Left lung (tissue), 10 donors: ENCODE data around the gene AKAP7. TPM values are rescaled to one million over a fixed set of nuclear protein-coding genes. Genes with fewer than 3 reads are reported as not detected.
A peak's percentile ranks its signal among the peaks of the same experiment; 100 is the strongest.
"Not testable (repeated sequence)": the region's sequence is repeated elsewhere in the genome, so short reads cannot be mapped to it uniquely, and the experiment has no call there.

Source experiments
- ATAC-seq: fragments of 200-7000 bp; cut with Tn5 transposase; one replicate; pipeline ENCODE4 v1.9.1; 2020; ENCODE audit warnings: moderate library complexity
- DNase-seq, 4 donors: peaks; one replicate each; pipeline ENCODE4 v3.0.0-alpha.2; 2013 to 2020
- H3K27ac ChIP-seq, 2 donors: fragments of 200-600 bp; sonication (generic) in 1 of 2; one replicate each; pipeline versions ENCODE4 v1.5.0 to v1.8.0; 2020 to 2021
- H3K27me3 ChIP-seq, 2 donors: fragments of 200-600 bp; sonication (generic) in 1 of 2; one replicate each; pipeline versions ENCODE4 v1.5.0 to v1.8.0; 2020 to 2021
- H3K36me3 ChIP-seq, 2 donors: fragments of 200-600 bp; sonication (generic) in 1 of 2; one replicate each; pipeline versions ENCODE4 v1.5.0 to v1.8.0; 2020 to 2021
- H3K4me1 ChIP-seq, 2 donors: fragments of 200-600 bp; one replicate each; pipeline ENCODE4 v1.8.0; 2021
- H3K4me3 ChIP-seq, 2 donors: fragments of 200-600 bp; sonication (generic) in 1 of 2; one replicate each; pipeline versions ENCODE4 v1.5.0 to v1.8.0; 2020 to 2021; ENCODE audit warnings: mild to moderate bottlenecking in 1 of 2
- H3K9me3 ChIP-seq, 2 donors: fragments of 200-600 bp; sonication (generic) in 1 of 2; one replicate each; pipeline versions ENCODE4 v1.5.0 to v1.8.0; 2020 to 2021
- intact Hi-C, 2 donors: fragments of 100-400 bp; cut with DNase I; formaldehyde crosslinking; loops; one replicate each; pipeline versions ENCODE4 v1.11.2 to v1.14.2; 2022
- polyA plus RNA-seq, 6 donors: library from polyadenylated mRNA; unstranded; fragments of 120-200 nt; gene quantifications; one replicate each; pipeline ENCODE4 v1.2.1, GENCODE V29; 2013; ENCODE audit not compliant: insufficient read length in 6 of 6
- total RNA-seq, 2 donors: library from RNA; stranded (reverse); fragmentation: NEBNext Ultra II Directional; extraction: Animal tissue kit (Norgen Biotek cat#: 25700); gene quantifications; one replicate each; pipeline ENCODE4 v1.2.1, GENCODE V29; 2021
- TF ChIP-seq, protein P1 (sequence below), 2 donors: fragments of 200-600 bp; sonication (generic) in 1 of 2; IDR thresholded peaks; one replicate each; pipeline versions ENCODE4 v1.5.0 to v1.8.0; 2021; ENCODE audit warnings: antibody characterized with exemption in 2 of 2
- donor health status: DM: no; HTN: yes; CAD: no.
- donor health status: DM: no; HTN: no; CAD: no.

Gene AKAP7
- total and polyA plus RNA-seq, 8 donors, result 9.3 to 28.2 (median 21.2) TPM

DNA sequence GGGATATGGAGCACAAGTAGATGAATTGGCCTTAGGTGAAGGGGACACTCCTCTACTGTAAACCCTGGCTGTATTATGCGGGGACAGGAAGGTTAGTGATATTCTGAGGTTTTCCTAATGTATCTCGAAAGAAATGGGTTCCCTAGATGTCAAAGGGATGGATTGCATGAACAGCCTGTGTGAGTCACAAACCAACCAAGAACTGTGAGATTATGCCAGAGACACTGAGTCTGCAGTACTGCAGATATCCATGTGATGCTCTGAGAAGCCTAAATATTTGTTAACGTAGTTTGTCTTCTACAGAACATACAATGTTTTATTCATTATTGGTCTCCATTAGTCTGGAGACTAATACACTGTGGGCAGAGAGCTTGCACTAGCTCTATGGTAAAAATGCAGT, 182.2 kb downstream of the AKAP7 start:
- no peaks in the 10 kb centered on the region for H3K36me3 ChIP-seq
- DNase-seq (no peak), ATAC-seq (no peak)
- H3K4me3 ChIP-seq, result no peak overlapping the region
- peaks cover 0 to 15% of the 10 kb centered on the region in 2 donors for H3K9me3 ChIP-seq
- no peaks in the 10 kb centered on the region for H3K4me1 ChIP-seq
- no peak overlapping the region for H3K27ac ChIP-seq
- H3K27me3 ChIP-seq, result no peaks in the 10 kb centered on the region
- TF ChIP-seq, protein P1, sequence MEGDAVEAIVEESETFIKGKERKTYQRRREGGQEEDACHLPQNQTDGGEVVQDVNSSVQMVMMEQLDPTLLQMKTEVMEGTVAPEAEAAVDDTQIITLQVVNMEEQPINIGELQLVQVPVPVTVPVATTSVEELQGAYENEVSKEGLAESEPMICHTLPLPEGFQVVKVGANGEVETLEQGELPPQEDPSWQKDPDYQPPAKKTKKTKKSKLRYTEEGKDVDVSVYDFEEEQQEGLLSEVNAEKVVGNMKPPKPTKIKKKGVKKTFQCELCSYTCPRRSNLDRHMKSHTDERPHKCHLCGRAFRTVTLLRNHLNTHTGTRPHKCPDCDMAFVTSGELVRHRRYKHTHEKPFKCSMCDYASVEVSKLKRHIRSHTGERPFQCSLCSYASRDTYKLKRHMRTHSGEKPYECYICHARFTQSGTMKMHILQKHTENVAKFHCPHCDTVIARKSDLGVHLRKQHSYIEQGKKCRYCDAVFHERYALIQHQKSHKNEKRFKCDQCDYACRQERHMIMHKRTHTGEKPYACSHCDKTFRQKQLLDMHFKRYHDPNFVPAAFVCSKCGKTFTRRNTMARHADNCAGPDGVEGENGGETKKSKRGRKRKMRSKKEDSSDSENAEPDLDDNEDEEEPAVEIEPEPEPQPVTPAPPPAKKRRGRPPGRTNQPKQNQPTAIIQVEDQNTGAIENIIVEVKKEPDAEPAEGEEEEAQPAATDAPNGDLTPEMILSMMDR (IDR thresholded peaks at IDR 0.05), result no peak
- intact Hi-C loops, result no loop called here

GRCh38 chr6:131321589-131321988, 186.3 kb downstream of the AKAP7 start:
- Histone ChIP-seq H3K27ac (no peak overlapping the region), H3K9me3 (no peaks in the 10 kb centered on the region), H3K4me1 (no peaks in the 10 kb centered on the region), H3K27me3 (no peaks in the 10 kb centered on the region), H3K4me3 (no peak overlapping the region), H3K36me3 (no peaks in the 10 kb centered on the region)
- peak in 2 of 4 donors; percentile 26 to 36 for DNase-seq
- intact Hi-C loops, result no loop called here
- no peak for ATAC-seq
- TF ChIP-seq, protein P1 (IDR thresholded peaks at IDR 0.05), result no peak

- Histone ChIP-seq H3K9me3 (no peaks in the 10 kb centered on the region), H3K36me3 (no peaks in the 10 kb centered on the region), H3K27me3 (no peaks in the 10 kb centered on the region), H3K4me1 (no peaks in the 10 kb centered on the region), H3K27ac (no peak overlapping the region), H3K4me3 (no peak overlapping the region)
- TF ChIP-seq, protein P1 (IDR thresholded peaks at IDR 0.05), result no peak
- intact Hi-C loops, result no loop called here
- DNase-seq, result no peak
- ATAC-seq, result no peak
These were observed 186.9 kb downstream of the AKAP7 start for GRCh38 chr6:131322125-131322524.

DNA sequence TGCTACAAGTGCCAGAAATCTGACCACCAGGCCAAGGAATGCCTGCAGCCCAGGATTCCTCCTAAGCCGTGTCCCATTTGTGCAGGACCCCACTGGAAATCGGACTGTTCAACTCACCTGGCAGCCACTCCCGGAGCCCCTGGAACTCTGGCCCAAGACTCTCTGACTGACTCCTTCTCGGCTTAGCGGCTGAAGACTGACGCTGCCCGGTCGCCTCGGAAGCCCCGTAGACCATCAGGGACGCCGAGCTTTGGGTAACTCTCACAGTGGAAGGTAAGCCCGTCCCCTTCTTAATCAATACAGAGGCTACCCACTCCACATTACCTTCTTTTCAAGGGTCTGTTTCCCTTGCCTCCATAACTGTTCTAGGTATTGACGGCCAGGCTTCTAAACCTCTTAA, 190.4 kb downstream of the AKAP7 start:
- peak in 1 of 4 donors; percentile 64 for DNase-seq
- H3K9me3 ChIP-seq, ATAC-seq, H3K4me1 ChIP-seq, H3K27me3 ChIP-seq, intact Hi-C loops, H3K36me3 ChIP-seq: not testable (repeated sequence)
- peak overlapping the region in 1 of 2 donors; percentile 30 for H3K4me3 ChIP-seq
- H3K27ac ChIP-seq, result peak overlapping the region; percentile 53 to 61

- H3K9me3 ChIP-seq, DNase-seq, H3K36me3 ChIP-seq, ATAC-seq, H3K4me1 ChIP-seq, H3K27me3 ChIP-seq, intact Hi-C loops: not testable (repeated sequence)
- peak overlapping the region in 1 of 2 donors; percentile 12 for H3K4me3 ChIP-seq
- peak overlapping the region in 1 of 2 donors; percentile 51 for H3K27ac ChIP-seq
These were observed 193.5 kb downstream of the AKAP7 start for GRCh38 chr6:131328727-131329126.

DNA sequence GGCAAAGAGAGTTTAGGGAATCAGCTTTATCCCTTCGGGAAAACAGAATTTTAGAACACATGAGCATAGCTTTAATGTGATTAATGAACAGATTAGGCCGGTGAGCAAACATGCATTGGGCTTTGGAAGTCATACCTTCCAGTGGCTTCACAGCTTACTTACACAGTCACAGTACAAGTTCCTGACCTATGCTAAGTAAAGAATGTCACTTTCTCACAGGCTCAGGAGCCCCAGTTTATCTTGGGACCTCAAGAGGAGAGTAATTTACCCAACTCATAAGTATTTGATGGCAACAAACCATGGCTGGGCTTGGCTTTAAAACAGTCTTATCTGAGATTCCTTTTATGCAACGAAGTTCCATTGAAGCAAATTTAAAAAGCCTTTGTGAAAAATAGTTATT, 195.9 kb downstream of the AKAP7 start:
- no peaks in the 10 kb centered on the region for H3K36me3 ChIP-seq
- peaks cover 0 to 3% of the 10 kb centered on the region in 2 donors for H3K4me1 ChIP-seq
- H3K4me3 ChIP-seq, result no peak overlapping the region
- TF ChIP-seq, protein P1 (IDR thresholded peaks at IDR 0.05), result no peak
- H3K27me3 ChIP-seq, result no peaks in the 10 kb centered on the region
- H3K9me3 ChIP-seq, result no peaks in the 10 kb centered on the region
- DNase-seq, result peak in 1 of 4 donors; percentile 21
- intact Hi-C loops, result no loop called here
- peak; percentile 94 for ATAC-seq
- H3K27ac ChIP-seq, result peak overlapping the region; percentile 48 to 51
